ENCODE data around the gene TBC1D14. TPM values are rescaled to one million over a fixed set of nuclear protein-coding genes. Genes with fewer than 3 reads are reported as not detected.

The TBC1D14 gene
- total RNA-seq, 1 donor: 42.3 TPM

DNA sequence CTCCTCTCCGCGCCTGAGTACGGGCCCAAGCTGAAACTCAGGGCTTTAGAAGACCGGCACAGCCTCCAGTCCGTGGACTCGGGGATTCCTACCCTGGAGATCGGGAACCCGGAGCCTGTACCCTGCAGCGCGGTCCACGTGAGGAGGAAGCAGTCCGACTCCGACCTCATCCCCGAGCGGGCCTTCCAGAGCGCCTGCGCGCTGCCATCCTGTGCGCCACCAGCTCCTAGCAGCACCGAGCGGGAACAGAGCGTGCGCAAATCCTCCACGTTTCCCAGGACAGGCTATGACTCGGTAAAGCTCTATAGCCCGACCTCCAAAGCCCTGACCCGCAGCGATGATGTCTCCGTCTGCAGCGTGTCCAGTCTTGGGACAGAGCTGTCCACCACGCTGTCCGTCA lies 13.9 kb downstream of the TBC1D14 start:
- TF ChIP-seq, protein P1, sequence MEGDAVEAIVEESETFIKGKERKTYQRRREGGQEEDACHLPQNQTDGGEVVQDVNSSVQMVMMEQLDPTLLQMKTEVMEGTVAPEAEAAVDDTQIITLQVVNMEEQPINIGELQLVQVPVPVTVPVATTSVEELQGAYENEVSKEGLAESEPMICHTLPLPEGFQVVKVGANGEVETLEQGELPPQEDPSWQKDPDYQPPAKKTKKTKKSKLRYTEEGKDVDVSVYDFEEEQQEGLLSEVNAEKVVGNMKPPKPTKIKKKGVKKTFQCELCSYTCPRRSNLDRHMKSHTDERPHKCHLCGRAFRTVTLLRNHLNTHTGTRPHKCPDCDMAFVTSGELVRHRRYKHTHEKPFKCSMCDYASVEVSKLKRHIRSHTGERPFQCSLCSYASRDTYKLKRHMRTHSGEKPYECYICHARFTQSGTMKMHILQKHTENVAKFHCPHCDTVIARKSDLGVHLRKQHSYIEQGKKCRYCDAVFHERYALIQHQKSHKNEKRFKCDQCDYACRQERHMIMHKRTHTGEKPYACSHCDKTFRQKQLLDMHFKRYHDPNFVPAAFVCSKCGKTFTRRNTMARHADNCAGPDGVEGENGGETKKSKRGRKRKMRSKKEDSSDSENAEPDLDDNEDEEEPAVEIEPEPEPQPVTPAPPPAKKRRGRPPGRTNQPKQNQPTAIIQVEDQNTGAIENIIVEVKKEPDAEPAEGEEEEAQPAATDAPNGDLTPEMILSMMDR (IDR thresholded peaks at IDR 0.05; ENCODE audit: insufficient read depth, low read depth, low read length): no peak
- DNase-seq (ENCODE audit: low read depth): no peak
- H3K4me3 ChIP-seq (ENCODE audit: low read depth, low read length): no peak overlapping the region

DNA sequence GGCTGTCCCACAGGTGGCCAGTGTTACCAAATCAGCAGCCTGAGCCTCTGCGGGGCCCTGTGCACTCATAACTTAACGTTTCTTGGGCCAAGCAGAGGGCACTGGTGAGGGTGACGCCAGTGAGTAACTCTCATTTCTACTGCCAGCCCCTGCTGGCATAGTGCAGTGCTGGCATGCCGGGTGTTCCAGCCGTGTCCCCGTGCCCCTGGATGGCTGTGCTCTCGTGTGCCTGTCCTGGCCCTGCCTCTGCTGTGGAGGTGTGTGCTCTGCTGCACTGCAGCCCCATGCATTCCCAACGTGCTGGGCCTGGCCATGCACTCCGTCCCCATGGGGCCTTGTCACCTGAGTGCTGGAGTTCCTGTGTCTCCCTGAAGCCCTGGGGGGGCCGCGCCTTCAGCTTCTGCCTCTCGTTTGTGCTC lies 14.7 kb downstream of the TBC1D14 start:
- no peak overlapping the region for H3K4me3 ChIP-seq (ENCODE audit: low read depth, low read length)
- TF ChIP-seq, protein P1 (IDR thresholded peaks at IDR 0.05; ENCODE audit: insufficient read depth, low read depth, low read length): no peak
- no peak for DNase-seq (ENCODE audit: low read depth)

DNA sequence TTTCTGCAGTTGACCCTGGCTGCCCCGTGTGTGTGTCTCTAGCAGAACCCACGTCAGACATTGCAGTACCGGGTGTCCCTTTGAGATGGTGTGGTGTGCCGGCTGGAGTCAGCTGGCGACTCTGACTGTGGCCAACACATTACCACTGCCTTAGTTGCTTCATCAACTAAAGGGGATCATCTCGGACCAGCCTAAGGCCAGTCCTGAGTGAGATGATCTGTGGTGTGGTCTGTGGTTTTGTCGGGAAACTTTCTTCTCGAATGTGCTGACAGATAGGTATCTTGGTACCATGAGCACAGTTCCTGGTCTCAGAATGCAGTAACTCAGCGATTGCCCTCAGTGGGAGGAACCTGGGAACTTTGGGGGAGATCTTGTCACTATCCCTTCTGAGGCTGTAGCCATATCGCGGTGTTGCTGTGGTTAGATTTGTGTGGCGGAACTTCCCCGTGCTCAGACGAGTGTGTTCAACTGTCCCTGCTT lies 15.8 kb downstream of the TBC1D14 start:
- TF ChIP-seq, protein P1 (IDR thresholded peaks at IDR 0.05; ENCODE audit: insufficient read depth, low read depth, low read length): no peak
- DNase-seq (ENCODE audit: low read depth): no peak

DNA sequence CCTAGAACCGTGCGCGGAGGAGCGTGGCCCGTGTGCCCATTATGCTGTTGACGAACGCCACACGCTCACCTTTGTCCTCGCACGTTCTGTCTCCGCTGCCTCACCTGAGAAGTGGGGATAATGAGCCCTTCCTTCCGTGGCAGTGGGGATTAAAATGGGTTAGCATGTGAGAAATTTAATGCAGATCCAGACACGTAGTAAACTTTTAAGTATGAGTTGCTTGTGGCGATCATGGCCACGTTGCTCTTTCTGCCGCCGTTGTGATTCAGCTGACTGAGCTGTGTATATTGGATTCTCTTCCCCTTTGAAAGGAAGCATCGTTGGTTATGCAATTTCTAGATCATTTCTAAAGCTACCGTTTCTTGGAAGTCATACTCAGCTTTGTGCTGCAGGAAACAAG lies 16.5 kb downstream of the TBC1D14 start:
- TF ChIP-seq, protein P1 (IDR thresholded peaks at IDR 0.05; ENCODE audit: insufficient read depth, low read depth, low read length): no peak

More for the DNA sequence above, 15.8 kb downstream of the TBC1D14 start:
- H3K4me3 ChIP-seq (ENCODE audit: low read depth, low read length): no peak overlapping the region

DNA sequence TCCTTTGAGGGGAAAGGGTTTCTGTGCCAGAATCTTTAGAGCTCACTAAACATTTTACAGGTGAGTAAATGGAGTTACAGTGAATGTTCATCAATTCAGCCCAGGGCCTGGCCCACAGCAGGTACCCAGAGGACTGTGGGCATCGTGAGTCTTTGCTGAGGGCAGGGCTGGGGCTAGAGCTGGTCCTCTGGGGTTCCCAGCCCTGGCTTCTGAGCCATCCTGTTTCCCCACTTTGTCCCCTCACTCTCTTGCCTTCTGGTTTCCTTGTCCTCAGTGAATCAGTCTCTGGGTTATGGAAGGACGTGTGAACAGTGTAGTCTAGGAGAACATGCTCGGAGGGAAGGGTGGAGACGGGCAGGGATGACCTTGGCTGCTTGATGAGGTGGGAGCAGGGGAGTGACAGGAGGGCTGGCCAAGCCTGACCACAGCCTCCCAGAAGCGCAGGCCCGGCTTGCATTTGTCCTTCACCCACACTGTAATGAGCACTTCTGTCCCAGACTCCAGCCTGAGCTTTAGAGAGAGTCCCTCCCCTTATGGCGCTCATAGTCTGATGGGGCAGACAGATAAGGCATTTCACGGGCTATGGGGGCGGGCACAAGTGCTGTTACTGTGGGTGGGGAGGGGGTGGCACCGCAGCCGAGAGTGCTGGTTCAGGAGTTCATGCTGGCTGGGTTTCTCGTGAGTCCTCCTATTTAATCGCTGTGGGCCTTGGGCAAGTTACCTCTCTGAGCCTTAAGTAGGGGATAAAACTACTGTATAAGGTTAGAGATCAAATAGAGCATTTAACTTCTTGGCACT lies 17.3 kb downstream of the TBC1D14 start:
- no peak overlapping the region for H3K4me3 ChIP-seq (ENCODE audit: low read depth, low read length)
- DNase-seq (ENCODE audit: low read depth): peak; percentile 87
- TF ChIP-seq, protein P1 (IDR thresholded peaks at IDR 0.05; ENCODE audit: insufficient read depth, low read depth, low read length): no peak

More for the DNA sequence above, 16.5 kb downstream of the TBC1D14 start:
- DNase-seq (ENCODE audit: low read depth): no peak
- H3K4me3 ChIP-seq (ENCODE audit: low read depth, low read length): no peak overlapping the region

DNA sequence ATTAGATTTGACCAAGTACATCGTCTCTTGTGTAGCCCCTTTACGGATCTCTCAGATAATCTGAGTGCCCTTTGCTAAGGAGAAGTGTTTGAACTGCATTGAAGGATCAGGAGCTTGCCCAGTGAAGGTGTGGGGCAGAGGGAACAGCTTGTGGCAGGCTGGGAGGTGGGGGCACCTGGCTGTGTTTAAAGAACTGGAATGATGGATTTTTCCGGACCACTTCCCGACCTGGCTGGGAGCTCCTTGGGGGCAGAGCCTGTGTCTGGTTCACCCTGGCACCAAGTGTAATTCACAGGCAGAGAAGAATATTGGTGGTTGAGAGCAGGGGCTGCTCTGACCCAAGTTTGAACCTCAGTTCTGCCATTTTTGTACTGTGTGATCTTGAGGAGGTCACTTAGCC lies 18.5 kb downstream of the TBC1D14 start:
- TF ChIP-seq, protein P1 (IDR thresholded peaks at IDR 0.05; ENCODE audit: insufficient read depth, low read depth, low read length): no peak
- H3K4me3 ChIP-seq (ENCODE audit: low read depth, low read length): no peak overlapping the region
- no peak for DNase-seq (ENCODE audit: low read depth)

Data from fibroblast of villous mesenchyme (primary cell).